A673 (cell line): ENCODE measurements around the gene PTGFRN. TPM values are rescaled to one million over a fixed set of nuclear protein-coding genes. Genes with fewer than 3 reads are reported as not detected.

Source experiments
- BruUV-seq: library from RNA; stranded (reverse); fragments of 400-500 nt; replicated peaks from 2 replicates; lab custom pipeline; 2021; lab: Mats Ljungman, UMichigan
- CTCF ChIA-PET: fragments of 300-600 bp; sonication (Branson Sonifier 250); formaldehyde crosslinking; loops from one replicate; lab custom pipeline; 2022; ENCODE audit warnings: antibody characterized with exemption; lab: Charles Lee
- POLR2A ChIA-PET: fragments of 300-600 bp; sonication (Branson Sonifier 250); formaldehyde crosslinking; loops from one replicate; lab custom pipeline; 2022; ENCODE audit warnings: antibody characterized with exemption; ENCODE audit not compliant: low non-redundant PET; lab: Charles Lee
- DNase-seq: peaks from one replicate; pipeline ENCODE4 v3.0.0-alpha.2; 2015; ENCODE audit warnings: low spot score
- H3K27ac ChIP-seq: fragments of 200-600 bp; sonication (generic); 2 replicates; pipeline ENCODE4 v1.5.1; 2016; ENCODE audit warnings: mixed run types, low read depth, mild to moderate bottlenecking, mixed read lengths, antibody characterized with exemption, low read length; ENCODE audit not compliant: poor library complexity, severe bottlenecking
- H3K27me3 ChIP-seq: fragments of 200-600 bp; sonication (generic); replicated peaks from 2 replicates; pipeline ENCODE4 v1.6.1; 2017; ENCODE audit warnings: mixed run types, low read depth, mild to moderate bottlenecking, mixed read lengths, antibody characterized with exemption, low read length; ENCODE audit not compliant: insufficient read depth, poor library complexity
- H3K36me3 ChIP-seq: fragments of 200-600 bp; sonication (generic); 2 replicates; pipeline ENCODE4 v1.6.1; 2016; ENCODE audit warnings: mixed run types, mild to moderate bottlenecking, mixed read lengths, antibody characterized with exemption, low read length; ENCODE audit not compliant: insufficient read depth, poor library complexity, severe bottlenecking
- H3K4me1 ChIP-seq: fragments of 200-600 bp; sonication (generic); 2 replicates; pipeline ENCODE4 v1.6.1; 2017; ENCODE audit warnings: mixed run types, mild to moderate bottlenecking, mixed read lengths, antibody characterized with exemption, low read length; ENCODE audit not compliant: insufficient read depth, poor library complexity, severe bottlenecking
- H3K4me3 ChIP-seq: fragments of 200-600 bp; sonication (generic); 2 replicates; pipeline ENCODE4 v1.5.1; 2016; ENCODE audit warnings: low read depth, mixed run types, mild to moderate bottlenecking, mixed read lengths, low read length; ENCODE audit not compliant: poor library complexity, severe bottlenecking
- H3K9me3 ChIP-seq: fragments of 200-600 bp; sonication (generic); 2 replicates; pipeline ENCODE4 v1.6.1; 2016; ENCODE audit warnings: mixed run types, low read depth, mild to moderate bottlenecking, mixed read lengths, antibody characterized with exemption, low read length; ENCODE audit not compliant: poor library complexity, severe bottlenecking
- EZH2 ChIP-seq: fragments of 200-600 bp; sonication (generic); IDR thresholded peaks from 2 replicates; pipeline ENCODE4 v1.6.1; 2017; ENCODE audit warnings: borderline replicate concordance, low read depth, mild to moderate bottlenecking, mixed read lengths, antibody characterized with exemption, low read length; ENCODE audit not compliant: poor library complexity, severe bottlenecking
- intact Hi-C: fragments of 100-400 bp; cut with micrococcal nuclease; formaldehyde crosslinking; loops from one replicate; pipeline ENCODE4 v1.10.0; 2022; ENCODE audit not compliant: unreplicated experiment
- total RNA-seq: library from RNA; stranded (reverse); gene quantifications from 2 replicates; pipeline ENCODE4 v1.2.3, GENCODE V29; 2021
- TF ChIP-seq, protein P1 (sequence below): fragments of 300-800, 200-600 bp; sonication (generic); conservative IDR thresholded peaks from 2 replicates; pipeline ENCODE4 v1.5.1; 2017; ENCODE audit warnings: low read depth, mild to moderate bottlenecking, antibody characterized with exemption, low read length, moderate library complexity, mixed read lengths

The PTGFRN gene
- total RNA-seq, 1 experiment from 2014 or later = 29.5 TPM

DNA sequence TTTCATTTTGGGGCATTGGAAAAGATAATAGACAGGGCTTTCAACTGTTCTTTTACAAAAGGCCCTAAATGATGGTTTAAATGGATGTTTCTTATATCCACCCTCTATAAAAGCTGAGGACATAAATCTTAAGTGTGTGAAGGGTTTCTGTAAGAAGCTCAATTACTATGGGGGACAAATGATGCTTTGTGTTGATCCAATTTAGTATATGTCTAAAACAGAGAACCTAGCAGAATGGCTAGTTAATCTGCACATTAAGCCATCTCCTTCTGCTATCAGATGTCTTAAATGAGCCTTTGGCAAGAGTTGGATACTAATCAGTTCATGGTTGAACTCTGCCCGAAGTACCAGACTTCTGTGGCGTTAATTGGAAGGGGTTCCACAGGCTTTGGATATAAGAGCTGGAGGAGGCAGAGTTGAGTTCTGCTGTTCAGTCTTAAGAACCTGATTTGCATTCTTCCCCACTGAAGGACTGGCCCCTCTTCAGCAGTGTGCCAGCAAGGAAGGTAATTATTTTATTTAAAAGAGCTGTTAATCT is 43.1 kb downstream of the PTGFRN start:
- no peak overlapping the region for H3K27ac ChIP-seq
- H3K4me3 ChIP-seq = no peak overlapping the region
- H3K36me3 ChIP-seq = peaks cover 4% of the 10 kb centered on the region
- ChIA-PET CTCF (no interaction called here), POLR2A (no interaction called here)
- no peaks in the 10 kb centered on the region for H3K4me1 ChIP-seq
- BruUV-seq = no TSS peak
- DNase-seq = peak; percentile 4
- no peaks in the 10 kb centered on the region for H3K27me3 ChIP-seq
- H3K9me3 ChIP-seq = no peaks in the 10 kb centered on the region
- intact Hi-C loops = no loop called here
- no peak for TF ChIP-seq EZH2
- TF ChIP-seq, protein P1, sequence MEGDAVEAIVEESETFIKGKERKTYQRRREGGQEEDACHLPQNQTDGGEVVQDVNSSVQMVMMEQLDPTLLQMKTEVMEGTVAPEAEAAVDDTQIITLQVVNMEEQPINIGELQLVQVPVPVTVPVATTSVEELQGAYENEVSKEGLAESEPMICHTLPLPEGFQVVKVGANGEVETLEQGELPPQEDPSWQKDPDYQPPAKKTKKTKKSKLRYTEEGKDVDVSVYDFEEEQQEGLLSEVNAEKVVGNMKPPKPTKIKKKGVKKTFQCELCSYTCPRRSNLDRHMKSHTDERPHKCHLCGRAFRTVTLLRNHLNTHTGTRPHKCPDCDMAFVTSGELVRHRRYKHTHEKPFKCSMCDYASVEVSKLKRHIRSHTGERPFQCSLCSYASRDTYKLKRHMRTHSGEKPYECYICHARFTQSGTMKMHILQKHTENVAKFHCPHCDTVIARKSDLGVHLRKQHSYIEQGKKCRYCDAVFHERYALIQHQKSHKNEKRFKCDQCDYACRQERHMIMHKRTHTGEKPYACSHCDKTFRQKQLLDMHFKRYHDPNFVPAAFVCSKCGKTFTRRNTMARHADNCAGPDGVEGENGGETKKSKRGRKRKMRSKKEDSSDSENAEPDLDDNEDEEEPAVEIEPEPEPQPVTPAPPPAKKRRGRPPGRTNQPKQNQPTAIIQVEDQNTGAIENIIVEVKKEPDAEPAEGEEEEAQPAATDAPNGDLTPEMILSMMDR = no peak

DNA sequence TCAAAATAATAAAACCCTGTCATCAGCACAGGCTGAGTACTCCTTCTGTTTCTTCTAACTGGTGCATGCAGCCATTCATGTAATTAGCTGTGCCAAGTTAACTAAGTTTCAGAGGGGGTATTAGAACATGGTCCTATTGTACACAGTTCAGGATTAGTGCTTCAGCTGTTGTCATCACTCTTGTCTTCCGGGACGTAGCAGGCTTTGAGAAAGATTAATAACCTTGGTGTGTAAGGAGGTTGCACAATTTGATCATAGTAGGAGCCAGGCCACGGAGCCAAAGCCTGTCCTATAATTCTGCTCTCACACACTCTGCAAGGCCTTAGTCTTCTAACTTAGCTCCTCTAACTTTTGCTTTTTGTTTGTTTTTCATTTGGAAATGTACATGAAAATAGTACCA is 44.7 kb downstream of the PTGFRN start:
- peak; percentile 2 for DNase-seq
- no peaks in the 10 kb centered on the region for H3K36me3 ChIP-seq
- POLR2A ChIA-PET = no interaction called here
- H3K27me3 ChIP-seq = no peaks in the 10 kb centered on the region
- CTCF ChIA-PET = no interaction called here
- H3K4me1 ChIP-seq = no peaks in the 10 kb centered on the region
- H3K9me3 ChIP-seq = no peaks in the 10 kb centered on the region
- intact Hi-C loops = no loop called here
- H3K27ac ChIP-seq = no peak overlapping the region
- no peak overlapping the region for H3K4me3 ChIP-seq
- no TSS peak for BruUV-seq
- TF ChIP-seq, protein P1 = no peak

DNA sequence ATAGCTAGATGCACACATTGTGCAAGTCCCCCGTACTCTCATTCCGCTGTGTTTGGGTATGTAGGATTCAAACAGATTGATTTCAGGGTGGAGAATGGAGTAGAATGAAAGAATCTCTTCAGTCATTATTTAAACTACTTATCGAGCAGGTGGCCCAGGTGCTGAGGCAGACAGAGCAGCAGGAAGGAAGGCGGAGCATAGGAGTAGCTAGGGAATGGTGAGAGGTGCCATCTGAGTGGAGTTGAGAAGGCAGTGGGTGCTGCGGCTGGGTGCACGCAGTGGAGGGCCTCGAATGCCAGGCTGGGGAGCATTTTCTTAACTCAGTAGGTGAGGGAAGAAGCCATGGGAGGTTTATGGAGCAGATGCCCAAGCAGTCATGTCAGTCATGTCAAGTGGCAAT is 46.7 kb downstream of the PTGFRN start:
- intact Hi-C loops = no loop called here
- no peaks in the 10 kb centered on the region for H3K27me3 ChIP-seq
- no peak for DNase-seq
- no peaks in the 10 kb centered on the region for H3K9me3 ChIP-seq
- POLR2A ChIA-PET = no interaction called here
- CTCF ChIA-PET = no interaction called here
- no TSS peak for BruUV-seq
- H3K27ac ChIP-seq = no peak overlapping the region
- TF ChIP-seq, protein P1 = no peak
- no peak for TF ChIP-seq EZH2
- H3K36me3 ChIP-seq = no peaks in the 10 kb centered on the region
- H3K4me1 ChIP-seq = no peaks in the 10 kb centered on the region
- no peak overlapping the region for H3K4me3 ChIP-seq
